Nucleus accumbens (tissue), 56 donors: Measurements from ENCODE around the gene THSD7A.

Experiments
- DNase-seq, 56 donors: peaks; one replicate each; lab custom pipeline; 2025; lab: John Stamatoyannopoulos, UW

The THSD7A gene

DNA sequence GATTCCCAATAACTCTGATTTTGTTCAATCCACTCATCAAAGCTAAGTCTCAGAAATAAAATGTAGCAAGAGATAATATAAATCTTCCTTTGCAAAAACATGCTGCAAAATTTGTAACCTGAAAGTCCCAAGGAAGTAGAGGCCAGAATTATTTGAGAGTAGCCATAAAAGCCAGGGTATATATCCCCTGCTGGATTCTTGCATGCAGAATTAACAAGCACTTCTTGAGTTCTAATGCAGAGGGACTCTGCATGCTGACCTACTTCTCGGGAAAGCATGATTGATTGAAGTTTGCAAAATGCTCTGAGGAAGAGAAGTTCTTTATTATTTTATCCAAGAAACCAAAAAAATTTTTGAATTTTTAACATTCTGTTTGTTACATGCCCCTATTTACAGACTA, 121.6 kb downstream of the THSD7A start:
- DNase-seq, result no peak

- DNase-seq, result no peak
Observed at GRCh38 chr7:11709196-11709595, 122.8 kb downstream of the THSD7A start.

GRCh38 chr7:11707606-11708193, 124.3 kb downstream of the THSD7A start:
- no peak for DNase-seq

- no peak for DNase-seq
Observed at GRCh38 chr7:11706666-11707605, 125.1 kb downstream of the THSD7A start.

GRCh38 chr7:11703829-11704228, 128.2 kb downstream of the THSD7A start:
- no peak for DNase-seq

DNA sequence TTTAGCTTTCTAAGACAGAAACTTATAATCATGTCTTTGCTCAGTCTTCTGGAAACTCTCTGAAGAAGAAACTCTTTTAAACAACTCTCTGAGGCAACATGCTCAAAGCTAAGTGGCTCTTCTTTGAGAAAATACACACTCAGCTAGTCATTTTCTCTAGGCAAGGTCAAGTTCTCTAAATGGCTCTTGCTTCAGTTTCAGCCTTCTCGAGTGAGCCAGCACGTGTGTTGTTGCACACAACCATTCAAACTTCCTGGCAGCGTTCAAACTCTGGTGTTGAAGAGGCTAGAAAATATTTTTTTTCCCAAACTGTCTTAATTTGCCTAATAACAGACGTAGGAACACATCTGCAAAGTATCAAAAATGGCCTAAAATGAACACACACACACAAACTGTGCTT, 129.1 kb downstream of the THSD7A start:
- DNase-seq, result no peak

- no peak for DNase-seq
Observed at GRCh38 chr7:11701829-11702560, 130.0 kb downstream of the THSD7A start.

DNA sequence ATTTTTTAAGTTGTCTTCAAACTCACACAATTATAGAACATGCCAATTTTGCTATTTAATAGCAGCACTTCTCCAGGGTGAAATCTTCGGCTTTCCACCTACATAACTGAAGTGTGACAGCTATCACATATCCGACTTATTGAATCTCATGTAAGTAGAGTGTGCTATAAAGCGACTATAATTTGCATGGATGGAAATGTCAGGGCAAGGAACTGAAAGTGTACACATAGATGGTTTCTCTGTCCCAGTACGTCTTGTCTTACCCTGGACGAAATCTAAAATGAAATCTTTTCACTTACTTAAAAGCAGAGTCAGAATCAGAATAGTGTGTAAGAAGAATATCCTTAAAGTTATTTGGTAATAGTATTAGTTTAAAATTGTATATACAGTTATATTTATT, 132.3 kb downstream of the THSD7A start:
- no peak for DNase-seq

DNA sequence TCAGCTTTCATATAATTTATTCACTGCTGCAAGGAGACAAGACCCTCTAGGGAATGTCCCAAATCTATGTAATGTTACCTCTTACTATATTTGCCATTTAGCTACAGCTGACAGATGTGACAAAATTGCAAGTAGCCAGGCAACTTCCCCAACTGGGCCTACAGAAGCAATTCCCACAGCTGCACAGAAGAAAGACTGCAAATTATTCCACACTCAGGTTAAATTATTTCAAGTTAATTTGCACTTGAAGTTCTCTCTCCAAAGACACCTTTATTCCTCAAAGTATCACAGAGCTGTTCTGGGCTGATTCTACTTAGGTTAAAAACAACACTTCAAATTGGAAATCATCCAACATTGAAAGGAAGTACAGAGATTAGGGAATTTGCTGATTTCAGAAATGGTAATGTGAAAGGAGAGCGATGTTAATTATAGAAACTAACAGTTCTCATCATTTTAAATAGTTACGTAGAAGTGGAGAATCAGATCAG, 133.6 kb downstream of the THSD7A start:
- DNase-seq, result no peak

GRCh38 chr7:11690395-11690794, 141.6 kb downstream of the THSD7A start:
- DNase-seq, result no peak

DNA sequence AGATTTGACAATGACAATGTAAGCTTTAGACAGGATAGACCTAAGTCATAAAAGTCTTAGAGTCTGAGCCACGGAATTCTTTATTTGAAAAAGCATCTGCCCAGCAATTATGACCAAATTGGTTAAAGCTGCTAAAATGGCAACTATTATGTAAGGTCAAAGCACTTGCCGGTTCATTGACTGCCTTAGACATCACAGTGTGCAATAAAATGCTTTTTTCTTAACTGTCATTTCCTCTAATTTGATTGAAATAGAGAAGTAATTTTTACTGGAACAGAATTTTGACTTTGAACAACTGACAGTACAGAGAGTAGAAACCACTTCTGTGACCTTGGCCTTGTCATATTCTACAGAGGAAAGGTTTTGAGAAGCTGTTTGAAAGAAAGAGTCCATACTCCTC, 142.9 kb downstream of the THSD7A start:
- no peak for DNase-seq

DNA sequence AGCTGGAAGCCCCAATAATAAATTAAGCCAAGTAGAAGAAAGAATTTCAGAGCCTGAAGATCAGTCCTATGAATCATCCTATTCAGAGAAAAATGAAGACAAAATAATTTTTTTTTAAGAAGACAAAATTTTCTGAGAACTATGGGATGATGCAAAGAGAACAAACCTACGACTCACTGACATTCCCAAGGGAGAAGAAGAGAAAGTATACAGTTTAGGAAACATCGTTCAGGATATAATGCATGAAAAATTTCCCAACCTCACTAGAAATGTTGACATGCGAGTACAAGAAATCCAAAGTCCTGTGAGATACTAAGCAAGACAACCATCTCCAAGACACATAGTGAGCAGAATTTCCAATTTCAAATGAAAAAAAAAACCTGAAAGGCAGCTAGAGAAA, 150.5 kb downstream of the THSD7A start:
- no peak for DNase-seq

DNA sequence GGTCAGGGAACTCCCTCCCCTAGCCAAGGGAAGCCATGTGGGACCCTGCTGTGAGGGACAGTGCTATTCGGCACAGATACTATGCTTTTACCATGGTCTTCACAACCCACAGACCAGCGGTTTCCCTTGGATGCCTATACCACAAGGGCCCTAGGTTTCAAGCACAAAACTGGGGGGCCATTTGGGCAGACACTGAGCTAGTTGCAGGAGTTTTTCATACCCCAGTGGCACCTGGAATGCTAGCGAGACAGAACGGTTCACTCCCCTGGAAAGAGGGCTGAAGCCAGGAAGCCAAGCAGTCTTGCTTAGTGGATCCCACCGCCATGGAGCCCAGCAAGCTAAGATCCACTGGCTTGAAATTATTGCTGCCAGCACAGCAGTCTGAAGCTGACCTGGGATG, 156.8 kb downstream of the THSD7A start:
- DNase-seq, result no peak

GRCh38 chr7:11668727-11669126, 163.3 kb downstream of the THSD7A start:
- no peak for DNase-seq

DNA sequence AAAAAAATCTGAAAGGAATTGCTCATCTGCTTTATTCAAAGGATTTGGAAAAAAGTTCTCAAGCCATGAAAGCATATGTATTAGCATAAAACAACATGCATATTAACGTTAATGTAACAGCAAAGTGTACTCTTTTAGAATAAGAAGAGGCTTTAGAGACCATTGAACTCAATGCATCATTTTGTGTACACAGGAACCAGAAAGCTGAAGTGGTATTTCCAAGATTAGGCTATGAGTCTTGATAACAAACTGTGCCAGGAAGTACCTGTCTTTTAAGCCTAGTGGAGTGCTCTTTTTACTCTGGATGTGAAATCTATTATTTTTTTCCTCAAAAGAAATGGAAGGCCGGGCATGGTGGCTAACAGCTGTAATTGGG, 164.2 kb downstream of the THSD7A start:
- DNase-seq, result no peak

GRCh38 chr7:11667071-11667809, 164.8 kb downstream of the THSD7A start:
- no peak for DNase-seq

DNA sequence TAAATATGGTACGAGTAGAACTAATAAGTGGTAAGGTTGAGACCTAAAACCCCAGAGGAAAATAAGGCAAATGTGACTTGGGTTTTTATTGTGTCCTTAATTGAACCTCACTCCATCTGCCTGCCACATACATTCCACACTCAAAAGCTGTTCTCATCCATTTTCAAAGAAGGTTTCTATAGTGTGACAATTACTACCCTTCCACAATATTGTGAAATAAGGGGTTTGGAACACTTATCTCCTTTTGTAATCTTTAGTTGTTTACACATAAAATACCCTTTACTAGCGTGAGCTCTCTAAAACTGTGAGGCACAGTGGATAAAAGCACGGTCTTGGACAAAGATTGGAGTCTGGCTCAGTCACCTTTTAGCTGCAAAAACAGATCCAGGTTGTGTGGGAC, 166.6 kb downstream of the THSD7A start:
- no peak for DNase-seq

- DNase-seq, result no peak
Observed at GRCh38 chr7:11655642-11656041, 176.4 kb downstream of the THSD7A start.

- DNase-seq, result no peak
Observed at GRCh38 chr7:11655163-11655562, 176.8 kb downstream of the THSD7A start.

DNA sequence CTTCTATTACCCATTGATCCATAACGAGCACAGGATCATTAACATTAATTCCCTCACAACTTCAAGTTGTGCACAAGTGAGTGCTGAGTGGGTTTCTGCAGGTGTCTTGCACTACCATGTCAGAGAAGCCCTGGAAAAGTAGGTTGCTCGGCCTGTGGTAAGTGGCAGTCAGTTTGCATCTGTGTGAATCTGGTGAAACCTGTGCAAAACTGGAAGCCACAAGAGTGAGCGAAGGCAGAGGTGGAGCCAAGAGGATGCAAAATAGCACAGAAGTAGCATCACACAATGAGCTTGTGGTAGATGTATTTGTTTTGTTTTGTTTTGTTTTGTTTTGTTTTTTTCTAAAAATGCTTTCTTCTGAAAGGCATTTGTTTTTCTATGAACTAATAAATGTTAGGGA, 181.5 kb downstream of the THSD7A start:
- DNase-seq, result no peak

DNA sequence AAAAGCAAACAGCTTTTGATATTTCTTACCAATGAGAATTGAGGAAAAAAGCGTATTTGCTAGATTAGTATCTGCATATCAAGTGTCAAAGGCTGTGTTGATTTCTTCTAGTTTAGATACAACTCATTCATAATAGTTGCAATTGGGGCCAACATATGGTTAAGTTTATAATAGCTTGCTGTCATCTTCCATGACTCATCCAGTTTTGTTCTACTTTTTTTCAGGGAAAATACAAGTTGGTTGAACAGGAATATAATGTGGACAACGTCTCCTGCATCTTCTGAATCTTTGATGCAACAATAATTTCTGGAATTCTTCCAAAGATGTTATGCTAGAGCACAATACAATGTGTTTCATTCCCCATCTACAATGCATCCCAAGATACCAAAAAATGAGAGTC, 182.0 kb downstream of the THSD7A start:
- no peak for DNase-seq
